Activated gamma-delta T cell (primary cell): ENCODE data around the gene FXYD1.

Source experiments
- DNase-seq: peaks from one replicate; lab custom pipeline; 2025; lab: John Stamatoyannopoulos, UW

Gene FXYD1

DNA sequence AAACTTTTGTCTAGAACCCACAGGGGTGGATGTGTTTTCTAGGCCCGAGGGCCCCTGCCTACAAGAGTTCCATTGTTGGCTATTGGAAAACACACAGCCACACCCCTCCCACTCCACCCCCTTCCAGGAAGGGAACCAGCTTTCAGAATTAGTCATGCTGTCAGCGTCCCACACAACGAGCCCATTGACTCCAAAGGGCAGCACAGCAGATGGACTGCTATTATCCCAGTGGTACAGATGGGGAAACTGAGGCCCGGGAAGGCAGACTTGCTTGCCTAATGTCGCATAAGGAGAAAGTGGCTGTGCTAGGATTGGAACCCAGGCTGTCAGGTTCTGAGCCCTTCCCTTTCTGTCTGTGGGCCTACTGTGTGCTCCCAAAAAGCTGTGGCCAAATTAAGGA is 31.1 kb upstream of the FXYD1 start:
- DNase-seq: no peak

DNA sequence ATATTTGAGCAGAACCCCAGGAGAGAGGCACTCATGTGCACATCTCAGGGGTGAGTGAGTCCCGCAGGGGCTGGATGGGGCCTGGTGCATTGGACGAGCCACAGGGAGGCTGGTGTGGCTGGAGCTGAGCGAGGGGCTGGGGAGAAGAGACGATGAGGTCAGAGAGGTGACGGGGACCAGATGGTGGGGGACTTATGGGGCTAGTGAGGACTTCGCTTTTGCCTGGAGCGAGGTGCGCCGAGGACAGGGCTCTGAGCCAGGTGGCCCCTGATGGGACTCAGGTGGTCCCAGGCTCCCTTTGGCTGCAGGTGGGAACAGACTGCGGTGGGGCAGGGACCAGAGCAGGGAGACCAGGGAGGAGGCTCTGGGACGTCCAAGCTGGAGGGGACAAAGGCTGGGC is 29.9 kb upstream of the FXYD1 start:
- DNase-seq: no peak

DNA sequence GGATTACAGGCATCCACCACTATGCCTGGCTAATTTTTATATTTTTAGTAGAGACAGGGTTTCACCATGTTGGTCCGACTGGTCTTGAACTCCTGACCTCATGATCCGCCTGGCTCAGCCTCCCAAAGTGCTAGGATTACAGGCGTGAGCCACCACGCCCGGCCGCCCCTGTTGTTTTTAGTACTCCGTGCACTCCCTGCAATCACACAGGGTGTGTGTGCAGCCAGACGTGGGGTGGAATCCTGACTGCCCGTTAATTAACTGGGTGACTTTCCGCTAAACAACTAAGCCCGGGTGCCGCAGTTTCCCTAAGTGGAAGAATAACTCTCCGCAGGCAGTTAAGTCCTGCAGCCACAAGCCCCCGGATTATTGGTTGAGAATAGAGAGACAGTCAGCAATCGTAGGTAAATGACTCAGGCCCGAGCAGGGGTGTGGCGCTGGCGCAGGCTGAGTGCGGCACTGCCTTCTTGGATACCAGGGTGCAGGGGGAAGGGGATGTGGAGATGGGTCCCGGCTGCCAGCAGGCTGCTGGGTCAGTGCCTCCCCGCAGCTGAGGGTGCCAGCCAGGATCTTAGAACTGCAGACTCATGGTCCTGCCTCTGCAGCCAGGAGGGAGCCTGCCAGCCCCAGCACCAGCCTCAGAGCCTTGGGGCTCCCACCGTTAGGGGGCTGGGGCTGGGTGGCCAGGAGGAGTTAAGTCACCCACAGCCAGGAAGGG is 29.1 kb upstream of the FXYD1 start:
- DNase-seq: no peak

DNA sequence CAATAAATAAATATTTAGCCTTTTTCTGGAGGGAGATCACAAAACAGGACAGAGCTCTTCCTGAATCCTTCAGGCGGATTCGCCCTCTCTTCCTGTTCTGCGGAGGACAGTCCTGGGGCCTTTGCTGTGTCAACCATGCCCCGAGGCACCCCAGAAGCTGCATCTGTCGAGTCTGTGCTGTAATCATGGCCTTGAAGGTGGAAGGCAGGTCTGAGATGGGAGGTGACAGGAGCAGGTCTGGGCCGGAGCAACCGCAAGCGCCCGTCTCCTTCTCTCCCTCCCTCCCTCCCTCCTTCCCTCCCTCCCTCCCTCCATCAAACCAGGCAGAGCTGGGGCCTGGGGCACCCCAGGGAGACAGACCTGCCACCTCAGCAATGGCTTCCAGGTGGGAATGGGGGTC is 27.6 kb upstream of the FXYD1 start:
- no peak for DNase-seq

DNA sequence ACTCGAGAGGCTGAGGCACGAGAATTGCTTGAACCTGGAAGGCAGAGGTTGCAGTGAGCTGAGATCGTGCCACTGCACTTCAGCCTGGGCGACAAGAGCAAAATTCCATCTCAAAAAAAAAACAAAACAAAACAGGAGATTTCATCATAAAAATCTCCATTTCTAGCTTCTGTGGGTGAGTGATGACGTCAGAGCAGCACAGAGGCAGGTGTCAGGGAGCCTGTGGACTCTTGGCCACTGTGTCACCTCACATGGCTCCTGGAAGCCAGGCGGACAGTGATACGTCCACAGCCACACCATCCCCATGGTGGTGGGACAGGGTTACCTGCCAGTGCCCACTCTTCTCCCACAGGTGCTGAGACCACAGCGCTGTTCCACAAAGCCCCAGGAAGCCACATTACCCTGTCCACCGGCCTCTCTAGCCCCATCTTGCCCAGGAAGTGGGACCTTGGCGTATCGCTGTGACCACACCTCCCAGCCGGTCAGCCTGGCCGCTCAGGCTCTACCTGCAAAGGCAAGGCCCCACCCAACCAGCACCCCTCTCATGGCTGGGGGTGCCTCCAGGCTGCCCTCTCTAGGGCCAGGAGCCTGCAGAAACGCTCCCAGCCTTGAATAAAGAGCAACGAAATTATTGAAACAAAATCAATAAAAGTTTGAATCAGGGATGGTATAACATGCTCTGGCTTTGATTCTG is 25.5 kb upstream of the FXYD1 start:
- DNase-seq: no peak

DNA sequence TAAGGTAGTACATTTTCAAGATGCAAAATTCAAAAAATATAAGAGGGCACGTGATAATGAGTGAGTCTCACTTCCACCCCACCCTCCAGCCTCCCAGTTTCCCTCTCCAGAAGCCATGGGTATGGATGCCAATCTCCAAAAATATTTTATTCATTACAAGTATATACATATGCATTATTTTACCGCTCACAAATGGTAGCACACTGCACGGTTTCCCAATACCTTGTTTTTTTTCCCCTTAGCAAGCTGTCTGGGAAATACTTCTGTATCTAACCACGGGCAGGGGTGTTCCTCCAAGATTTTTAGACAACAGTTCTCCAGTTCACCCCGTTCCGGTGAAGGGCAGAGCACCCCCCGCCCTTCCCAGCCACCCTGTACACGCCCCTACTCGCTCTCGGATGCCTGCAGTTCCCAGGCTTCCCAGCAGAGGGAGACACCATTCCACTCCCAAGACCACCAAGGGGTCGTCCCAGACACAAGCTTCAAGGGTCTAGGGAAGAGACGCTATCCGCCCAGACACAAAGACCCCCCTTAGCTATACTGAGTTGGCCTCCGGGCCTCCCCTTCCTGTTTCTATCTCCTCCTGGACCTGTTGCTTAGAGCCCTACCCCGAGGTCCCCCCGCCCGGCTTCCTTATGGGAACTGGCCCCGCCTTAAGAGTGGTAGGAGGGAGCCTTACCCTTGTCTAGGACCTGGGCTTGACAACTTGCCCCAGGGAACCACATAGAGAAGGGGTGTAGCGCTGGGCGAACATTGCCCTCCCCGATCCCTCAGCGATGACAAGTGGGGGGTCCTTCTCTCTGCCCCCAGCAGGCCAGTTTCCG is 24.1 kb upstream of the FXYD1 start:
- DNase-seq: no peak

DNA sequence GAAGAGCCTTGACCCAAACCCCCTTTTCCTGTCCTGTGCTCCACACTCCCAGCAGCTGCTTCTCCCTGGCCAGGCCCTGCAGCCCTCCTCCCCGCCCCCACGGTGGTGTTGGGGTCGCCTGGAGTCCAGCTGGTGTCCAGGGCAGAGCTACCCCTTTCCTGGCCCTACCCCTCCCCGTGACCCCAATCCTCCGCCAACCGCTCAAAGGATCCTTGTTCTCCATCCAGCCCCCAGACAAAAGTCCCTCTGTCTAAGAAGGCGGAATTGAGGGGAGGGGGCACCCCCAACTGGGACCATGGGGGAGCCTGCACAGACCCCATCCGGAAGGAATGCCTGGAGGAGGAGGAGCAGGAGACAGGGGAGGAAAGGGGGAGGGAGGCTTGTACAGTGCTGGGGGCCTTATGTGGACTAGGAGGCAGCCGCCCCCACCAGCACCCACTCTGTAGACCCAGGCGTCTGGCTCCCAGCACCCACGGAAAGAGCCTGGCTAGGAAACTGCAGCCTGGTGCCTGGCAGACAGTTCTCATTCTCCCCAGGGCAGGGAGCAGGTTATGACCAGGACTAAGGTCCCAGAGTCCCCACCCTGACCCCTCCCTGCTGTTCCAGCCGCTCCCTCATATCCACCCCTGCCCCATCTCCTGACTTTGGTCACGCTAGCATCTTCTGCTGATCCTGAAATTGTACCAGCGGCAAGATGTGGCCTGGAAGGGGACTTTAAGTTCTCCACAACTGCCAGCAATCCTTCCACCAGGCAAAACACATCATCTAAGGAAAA is 23.3 kb upstream of the FXYD1 start, which contains the start of gene FXYD3:
FXYD3 (plus strand) TSS at position 647 of the 775 bp plus-strand sequence. CDS start 3,554 bp downstream, outside the sequence.
- no peak for DNase-seq

DNA sequence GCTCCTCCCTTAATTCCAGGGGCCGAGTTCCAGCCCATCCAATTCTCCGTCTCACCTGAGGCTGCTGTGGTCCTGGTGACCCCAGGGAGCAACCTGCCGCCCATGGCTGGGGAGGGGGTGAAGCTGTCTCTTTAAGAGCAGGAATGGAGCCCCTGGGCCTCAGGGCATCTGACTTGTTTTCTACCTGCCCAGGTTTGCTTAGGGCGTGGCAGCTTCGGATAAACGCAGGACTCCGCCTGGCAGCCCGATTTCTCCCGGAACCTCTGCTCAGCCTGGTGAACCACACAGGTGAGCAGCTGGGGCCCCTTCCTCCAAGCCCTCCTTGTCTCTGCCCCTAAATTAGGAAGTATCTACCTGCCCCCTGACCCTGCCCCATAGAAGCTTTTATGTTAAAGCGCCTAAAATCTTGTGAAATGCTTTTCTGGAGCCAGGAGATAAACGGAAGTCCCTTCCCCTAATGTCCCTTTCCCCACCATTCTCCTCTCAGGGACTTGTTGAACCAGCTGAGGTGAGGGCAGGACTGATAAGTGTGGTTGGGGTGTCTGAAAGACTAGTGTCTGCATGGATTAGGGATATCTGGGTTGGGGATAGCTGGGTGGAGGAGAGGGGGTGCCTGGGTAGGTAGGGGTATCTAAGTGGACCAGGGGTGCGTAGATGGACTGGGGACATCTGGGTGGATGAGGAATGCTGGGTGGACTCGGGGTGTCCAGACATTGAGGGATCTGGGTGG is 22.4 kb upstream of the FXYD1 start:
- DNase-seq: no peak

DNA sequence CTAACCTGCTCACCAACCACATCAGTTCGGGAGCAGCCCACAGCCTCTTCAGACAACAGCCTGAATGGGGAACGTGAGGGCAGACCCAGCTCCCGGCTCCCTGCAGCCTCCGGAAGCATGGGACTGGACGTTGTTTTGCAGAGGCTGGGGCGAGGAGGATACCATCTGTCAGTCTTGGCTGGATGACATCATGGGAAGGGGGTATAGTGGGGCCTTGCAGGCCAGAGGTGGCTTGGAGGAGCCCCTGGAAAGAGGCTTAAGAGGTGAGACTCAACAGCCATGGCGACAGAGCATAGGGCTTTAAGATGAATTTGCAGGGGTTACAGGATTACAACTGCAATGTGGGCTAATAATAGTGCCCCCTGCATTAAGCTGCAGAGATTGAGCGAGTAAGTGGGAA is 21.5 kb upstream of the FXYD1 start:
- DNase-seq: no peak

DNA sequence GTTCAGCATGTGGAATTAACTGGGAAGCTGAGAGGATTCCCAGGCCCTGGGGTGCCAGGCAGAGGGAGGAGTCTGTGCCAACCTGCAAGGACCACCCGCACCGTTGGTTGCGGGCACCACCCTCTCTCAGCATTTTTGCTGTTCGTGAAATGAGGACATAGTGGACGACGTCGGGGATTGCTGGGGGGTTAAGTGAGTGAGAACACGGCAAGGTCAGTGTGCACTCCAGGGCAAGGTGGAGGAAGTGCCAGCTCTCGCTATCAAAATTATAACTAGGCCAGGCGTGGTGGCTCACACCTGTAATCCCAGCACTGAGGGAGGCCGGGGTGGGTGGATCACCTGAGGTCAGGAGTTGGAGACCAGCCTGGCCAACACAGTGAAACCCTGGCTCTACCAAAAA is 20.8 kb upstream of the FXYD1 start:
- no peak for DNase-seq

DNA sequence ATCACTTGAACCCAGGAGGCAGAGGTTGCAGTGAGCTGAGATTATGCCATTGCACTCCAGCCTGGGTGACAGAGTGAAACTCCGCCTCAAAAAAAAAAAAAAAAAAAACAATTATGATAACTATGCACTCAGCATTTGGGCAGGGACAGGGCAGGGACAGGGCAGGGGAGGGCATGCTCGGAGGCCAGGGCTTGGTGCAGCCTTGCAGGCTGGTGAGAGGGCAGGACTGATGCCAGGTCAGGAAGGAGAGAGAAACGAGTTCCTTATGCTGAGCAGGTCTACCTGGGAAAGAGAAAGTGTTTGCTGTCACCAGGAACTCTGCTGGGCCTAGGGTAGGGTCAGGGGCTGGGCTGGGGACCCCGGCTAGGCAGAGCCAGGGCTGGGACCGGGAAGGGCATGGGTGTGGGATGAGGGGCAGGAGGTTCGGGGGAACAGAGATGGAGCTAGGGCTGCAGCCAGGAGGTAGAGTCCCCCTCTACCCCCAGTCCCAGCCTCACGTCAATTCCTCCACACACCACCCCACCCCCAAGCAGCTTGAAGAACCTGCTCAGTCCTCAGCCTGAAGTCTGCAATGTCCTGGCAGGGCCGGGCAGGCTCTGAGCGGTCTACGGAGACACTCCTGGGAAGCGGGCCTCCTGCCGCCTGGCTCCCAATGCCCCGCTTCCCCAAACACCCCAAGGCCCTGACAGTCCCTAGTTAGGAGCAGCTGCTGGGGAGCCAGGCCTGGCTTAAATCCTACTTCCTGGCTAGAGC is 20.2 kb upstream of the FXYD1 start:
- DNase-seq: no peak

DNA sequence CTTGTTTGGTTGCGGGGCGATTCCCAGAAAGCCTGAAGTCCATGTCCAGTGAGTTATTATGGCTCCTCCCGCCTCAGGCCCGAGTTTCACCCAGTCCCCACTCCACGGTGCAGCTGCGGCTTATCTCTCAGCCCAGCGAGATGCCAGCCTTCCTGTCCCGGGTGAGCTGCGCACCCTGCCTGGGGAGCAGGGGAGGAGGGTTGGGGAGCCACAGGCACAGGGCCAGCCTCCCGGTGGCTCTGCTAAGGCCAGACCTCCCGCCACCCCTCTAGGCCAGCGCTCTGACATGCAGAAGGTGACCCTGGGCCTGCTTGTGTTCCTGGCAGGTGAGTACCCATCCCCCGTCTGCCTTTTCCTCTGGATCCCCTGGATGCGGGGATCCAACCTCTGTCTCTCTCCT is 19.5 kb upstream of the FXYD1 start:
- DNase-seq: no peak

DNA sequence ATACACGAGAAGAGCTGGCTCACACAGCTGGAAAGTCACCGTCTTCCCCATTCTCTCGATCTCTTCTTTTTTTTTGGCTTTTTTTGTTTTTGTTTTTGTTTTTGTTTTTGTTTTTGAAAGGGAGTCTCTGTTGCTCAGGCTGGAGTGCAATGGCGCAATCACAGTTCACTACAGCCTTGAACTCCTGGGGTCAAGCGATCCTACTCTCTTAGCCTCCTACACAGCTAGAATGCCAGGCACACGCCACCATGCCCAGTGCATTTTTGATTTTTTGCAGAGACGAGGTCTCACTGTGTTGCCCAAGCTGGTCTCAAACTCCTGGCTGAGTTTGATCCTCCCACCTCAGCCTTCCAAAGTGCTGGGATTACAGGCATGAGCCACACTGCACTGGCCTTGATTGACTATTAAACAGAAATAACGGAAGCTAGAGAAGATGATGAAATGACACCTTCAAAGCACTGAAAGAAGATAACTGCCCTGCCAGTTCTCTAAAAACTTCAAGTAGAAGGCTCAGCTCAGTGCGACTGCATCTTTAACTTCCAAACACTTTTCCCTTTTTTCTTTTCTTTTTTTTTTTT is 19.0 kb upstream of the FXYD1 start:
- no peak for DNase-seq

DNA sequence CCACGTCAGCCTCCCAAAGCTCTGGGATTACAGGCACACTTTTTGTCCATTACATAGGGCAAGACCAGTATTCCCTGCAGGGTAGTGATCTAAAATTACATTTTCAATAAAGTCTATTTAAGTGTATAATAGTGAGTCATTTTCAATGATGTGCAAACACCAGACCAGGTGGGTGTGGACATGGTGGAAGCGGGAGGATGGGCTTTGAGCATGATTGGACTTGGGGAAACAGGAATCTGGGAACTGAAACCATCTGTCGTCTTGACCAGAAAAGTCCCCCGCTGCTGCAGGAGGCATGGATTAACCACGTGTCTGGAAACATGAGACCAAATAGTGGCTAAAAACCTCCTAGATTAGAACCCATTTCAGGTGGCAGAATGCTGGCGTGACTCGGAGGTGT is 18.1 kb upstream of the FXYD1 start:
- no peak for DNase-seq

DNA sequence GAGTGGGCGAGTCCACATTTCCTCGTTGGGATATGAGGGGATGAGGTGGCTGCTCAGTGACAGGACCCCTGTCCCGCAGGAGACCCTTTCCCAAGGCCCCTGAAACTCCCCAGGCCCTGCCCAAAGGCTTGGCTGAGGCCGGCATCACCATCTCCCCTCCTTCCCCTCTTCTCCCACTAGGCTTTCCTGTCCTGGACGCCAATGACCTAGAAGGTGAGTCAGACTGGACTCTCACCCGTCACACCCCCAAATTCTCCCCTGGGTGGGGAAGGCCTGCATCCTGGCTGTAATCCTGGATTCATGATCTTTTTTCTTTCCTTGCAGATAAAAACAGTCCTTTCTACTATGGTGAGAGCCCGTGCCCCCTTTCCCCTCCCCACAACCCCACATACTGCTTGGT is 17.7 kb upstream of the FXYD1 start:
- DNase-seq: no peak

DNA sequence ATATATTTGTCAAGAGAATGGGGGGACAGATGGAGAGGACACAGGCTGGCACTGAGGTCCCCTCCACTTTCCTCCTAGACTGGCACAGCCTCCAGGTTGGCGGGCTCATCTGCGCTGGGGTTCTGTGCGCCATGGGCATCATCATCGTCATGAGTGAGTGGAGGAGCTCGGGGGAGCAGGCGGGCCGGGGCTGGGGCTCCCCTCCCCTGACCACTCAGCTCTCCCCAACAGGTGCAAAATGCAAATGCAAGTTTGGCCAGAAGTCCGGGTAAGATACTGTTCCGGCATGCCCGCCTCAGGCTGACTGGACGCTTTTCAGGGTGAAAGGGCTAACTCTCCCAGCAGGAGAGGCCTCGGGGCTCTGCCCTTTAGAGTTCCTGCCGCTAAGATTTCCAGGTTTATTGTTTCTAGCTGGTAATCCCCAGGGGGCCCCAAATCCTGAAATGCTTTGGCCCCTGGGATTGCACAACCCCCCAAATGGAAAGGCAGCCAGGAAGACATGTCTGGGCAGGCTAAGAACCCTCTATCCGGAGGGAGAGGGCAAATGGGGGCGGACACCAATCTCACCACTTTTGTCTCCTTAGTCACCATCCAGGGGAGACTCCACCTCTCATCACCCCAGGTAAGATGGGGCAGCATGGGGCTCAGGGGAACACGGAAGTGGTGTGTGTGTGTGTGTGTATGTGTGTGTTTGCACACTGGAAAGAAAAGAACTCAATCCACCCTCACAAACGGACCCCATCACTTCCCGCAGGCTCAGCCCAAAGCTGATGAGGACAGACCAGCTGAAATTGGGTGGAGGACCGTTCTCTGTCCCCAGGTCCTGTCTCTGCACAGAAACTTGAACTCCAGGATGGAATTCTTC is 15.7 kb upstream of the FXYD1 start:
- DNase-seq: no peak

DNA sequence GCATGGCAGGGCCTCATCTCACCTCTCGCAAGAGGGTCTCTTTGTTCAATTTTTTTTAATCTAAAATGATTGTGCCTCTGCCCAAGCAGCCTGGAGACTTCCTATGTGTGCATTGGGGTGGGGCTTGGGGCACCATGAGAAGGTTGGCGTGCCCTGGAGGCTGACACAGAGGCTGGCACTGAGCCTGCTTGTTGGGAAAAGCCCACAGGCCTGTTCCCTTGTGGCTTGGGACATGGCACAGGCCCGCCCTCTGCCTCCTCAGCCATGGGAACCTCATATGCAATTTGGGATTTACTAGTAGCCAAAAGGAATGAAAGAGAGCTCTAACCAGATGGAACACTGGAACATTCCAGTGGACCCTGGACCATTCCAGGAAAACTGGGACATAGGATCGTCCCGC is 15.1 kb upstream of the FXYD1 start:
- no peak for DNase-seq

DNA sequence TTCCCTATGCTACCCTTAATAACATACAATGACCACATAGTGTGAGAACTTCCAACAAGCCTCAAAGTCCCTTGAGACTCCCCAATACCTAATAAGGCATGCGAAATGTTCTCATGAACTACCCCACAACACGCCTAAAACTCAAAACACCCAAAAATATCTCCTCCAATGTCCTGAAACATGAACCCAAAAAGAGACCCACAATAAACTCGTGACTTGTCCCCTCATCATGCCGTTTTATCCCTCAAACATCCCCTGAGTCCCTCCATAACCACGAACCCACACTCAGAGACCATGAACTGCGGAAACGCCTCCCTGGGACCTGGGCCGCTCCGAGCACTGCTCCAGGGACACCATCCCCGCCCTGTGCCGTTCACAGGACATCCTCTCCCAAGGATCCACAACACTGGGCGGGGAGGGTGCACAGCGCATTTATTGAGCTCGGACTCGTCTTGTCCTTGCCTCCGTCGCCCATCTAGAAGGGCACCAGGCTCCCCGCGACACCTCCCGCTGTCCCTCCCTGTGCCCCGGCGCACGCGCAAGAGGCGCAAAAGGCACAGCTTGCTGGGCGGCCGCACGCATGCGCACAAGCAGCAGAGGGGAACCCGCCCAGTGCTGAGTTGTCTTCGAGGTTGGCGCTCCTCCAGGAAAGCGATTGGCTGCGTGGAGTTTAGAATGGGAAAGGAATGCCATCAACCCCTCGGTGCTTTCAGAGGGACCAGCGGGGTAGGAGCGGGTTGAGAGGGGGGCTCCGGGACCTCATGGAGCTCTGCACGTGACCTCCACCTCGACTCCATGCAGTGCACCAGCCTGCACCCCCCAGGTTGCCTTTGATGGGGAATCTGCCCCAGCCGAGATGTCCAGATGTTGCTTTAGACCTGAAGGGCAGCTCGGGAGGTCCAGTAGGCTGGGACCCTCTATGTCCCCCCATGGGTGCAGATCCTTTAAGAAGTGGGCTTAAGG is 14.2 kb upstream of the FXYD1 start:
- DNase-seq: peak; percentile 76
